ENCODE results near the gene IRF1.

IRF1 gene

DNA sequence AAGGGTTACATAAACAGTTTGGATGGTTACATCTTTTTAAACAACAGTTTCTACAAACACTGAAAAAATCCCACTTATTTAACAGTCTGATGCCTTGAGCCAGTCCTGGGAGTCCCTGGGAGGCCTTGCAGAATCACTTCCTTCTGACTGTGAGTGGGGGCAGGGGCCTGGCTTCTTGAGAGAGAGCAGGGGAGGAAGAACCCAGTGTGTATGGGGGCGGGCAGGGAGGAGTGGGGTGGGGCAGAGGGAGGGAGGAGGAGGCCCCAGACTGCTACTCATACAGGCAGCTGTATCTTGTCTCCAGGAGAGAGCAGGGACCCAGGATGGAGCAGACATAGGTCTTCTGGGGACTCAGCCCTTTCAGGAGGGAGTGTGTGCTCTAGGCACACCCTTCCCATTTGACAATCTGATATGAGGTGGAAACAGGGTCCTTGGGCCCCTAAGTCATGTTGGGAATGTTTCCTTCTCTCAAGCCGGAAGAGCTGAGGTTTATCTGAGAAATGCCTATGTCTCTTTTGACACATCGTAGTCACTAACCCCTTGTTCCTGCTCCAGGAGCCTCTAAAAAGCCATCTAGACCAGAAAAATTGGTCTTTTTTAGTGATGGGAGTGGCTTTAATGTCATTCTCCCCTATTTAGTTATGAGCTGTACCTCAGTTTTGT lies 52.8 kb downstream of the IRF1 start:
- DNase-seq: peak; percentile 49 to 73

DNA sequence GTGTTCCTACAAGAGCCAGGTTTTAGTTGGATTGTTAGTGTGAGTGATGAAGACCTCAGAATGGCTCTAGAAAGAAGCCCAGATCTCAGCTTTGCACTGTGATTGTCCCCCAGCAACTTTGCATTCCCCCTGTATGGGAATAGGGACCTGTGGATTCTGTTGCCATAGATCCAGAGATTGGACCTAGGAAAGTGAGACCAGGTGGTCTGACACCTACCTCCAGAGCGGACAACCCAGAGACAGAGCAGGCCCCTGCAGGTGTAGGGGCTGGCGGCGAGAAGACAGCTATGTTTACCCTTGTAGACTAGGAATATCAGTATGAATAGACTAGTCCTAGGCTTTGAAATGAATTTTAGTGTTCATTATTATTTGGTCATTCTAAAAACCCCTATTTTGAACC lies 53.6 kb downstream of the IRF1 start:
- no peak for DNase-seq

DNA sequence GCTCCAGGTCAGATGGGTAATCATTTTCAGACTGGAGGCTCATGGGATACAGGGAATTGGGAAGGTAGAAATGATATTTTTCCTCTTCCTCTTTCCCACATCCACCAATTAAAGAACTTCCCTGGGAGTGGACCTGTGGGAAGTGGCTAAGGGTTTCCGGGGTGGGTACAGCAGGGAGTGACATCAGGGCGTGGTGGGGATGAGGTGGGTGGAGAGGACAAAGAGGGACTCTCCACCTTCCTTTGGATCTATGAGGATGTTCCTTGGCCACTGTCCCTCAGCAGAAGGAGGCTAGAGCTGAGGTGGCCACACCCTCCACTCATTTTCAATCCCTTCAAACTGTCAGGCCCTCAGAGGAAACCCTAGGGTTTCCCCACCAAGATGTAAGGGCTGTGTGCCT lies 54.7 kb downstream of the IRF1 start:
- DNase-seq: no peak

- no peak for DNase-seq
These were observed 55.1 kb downstream of the IRF1 start for GRCh38 chr5:132435447-132435846.

DNA sequence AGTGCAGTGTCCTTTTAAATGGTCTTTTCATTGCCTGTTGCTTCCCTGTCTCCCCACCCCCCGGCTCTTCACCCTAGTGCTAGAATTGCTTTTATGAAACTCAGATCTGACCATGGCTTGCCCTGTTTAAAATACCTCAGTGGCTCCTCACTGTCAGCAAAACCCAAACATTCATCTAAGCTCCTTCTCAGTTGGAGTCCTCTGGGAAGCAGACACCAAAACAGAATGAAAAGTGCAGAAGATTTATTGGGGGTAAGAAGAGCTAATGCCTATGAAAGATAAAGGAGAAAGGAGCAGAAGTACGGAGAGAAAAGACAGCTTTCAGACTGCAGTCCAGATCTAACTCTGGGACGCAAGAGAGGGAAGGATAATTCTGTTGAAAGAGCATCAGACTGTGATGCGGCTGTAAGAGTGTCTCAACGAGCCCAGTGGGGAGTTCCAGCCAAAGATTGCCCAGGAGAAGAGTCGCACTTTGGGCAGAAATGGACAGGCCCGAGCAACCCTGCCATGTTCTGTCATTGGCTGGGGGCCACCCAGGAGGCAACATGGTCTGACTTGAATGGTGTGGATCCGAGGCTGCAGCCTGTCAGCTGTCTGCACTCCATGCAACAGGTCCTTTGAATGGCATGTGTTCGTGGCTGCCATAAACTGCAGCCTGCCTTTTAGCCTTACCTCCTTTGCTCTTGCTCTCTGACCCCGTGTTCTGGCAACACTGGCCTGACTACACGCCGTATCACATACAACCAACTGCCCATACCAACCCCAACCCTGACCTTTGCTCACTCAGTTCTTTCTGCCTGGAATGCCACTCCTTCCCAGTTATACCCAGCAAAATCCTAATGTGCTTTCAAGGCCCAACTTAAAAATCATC lies 55.9 kb downstream of the IRF1 start:
- no peak for DNase-seq

DNA sequence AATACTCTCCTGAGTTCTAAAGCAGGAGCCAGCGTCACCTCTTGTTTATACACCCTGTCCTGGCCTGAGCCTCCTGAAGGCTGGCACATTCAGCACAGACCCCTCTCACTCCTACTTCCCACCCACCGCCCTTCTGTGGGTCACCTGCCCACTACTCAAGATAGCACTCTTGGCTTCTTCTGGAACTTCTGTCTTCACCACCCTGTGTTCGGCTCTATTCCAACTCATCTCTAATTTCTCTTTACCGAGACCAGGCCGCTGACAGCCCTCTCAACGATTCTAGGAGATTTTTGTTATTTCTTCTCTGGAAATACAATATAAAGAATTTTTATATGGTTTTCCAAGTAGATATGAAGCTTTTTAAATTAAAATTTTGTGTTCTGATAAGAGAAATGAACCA lies 57.4 kb downstream of the IRF1 start:
- DNase-seq: no peak

DNA sequence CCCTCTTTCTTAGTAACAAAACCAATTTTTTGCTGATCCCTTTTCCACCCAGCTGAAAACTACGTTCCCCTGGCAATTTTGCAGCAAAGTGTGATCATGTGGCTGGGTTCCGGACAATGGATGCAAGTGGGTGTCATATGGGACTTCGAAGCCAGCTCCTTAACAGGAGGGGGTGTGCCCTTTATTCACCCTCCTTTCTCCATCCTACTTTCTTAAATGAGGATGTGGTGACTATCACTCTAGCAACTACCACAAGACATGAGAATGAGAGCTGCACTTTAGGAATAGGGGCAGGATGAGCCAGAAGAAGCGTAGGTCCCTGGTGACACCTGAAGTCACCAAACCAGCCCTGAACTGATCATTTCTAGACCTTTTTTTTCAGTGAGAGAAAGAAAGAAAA lies 58.9 kb downstream of the IRF1 start:
- no peak for DNase-seq
